ENCODE measurements around the gene FUT7. TPM values are rescaled to one million over a fixed set of nuclear protein-coding genes. Genes with fewer than 3 reads are reported as not detected.

Gene FUT7
- total and polyA plus RNA-seq, 2 donors from 2014 or later, result 0.60 TPM; not detected in 1

- Histone ChIP-seq H3K4me3 (ENCODE audit: low read length in 3 of 3) (no peak overlapping the region), H3K9me3 (ENCODE audit: control insufficient read depth in 2 of 3, insufficient read depth in 1 of 3, low read length in 3 of 3) (no peaks in the 10 kb centered on the region), H3K27ac (ENCODE audit: low read depth in 2 of 2, low read length in 2 of 2) (no peak overlapping the region), H3K36me3 (ENCODE audit: control insufficient read depth in 2 of 3, insufficient read depth in 3 of 3, low read length in 3 of 3) (peaks cover 0 to 8% (median 0%) of the 10 kb centered on the region in 3 donors), H3K27me3 (ENCODE audit: control insufficient read depth, insufficient read depth, low read length) (no peaks in the 10 kb centered on the region), H3K4me1 (ENCODE audit: control insufficient read depth in 2 of 3, insufficient read depth in 2 of 3, low read depth in 1 of 3, low read length in 3 of 3) (peaks cover 0 to 2% (median 0%) of the 10 kb centered on the region in 3 donors), H3K9ac (ENCODE audit: low read length in 3 of 3) (no peak overlapping the region)
- intact Hi-C loops (cut with DNase I), result loop anchor here (10.0 kb wide), 1 partner anchor 65 kb away; the partner anchor contains the start of gene LCN12
- DNase-seq (no peak), FAIRE-seq (no peak)
- no peak for TF ChIP-seq CTCF (IDR thresholded peaks at IDR 0.05; ENCODE audit: borderline replicate concordance, extremely low read depth, insufficient read depth)
Measured at GRCh38 chr9:137019891-137020683, 11.8 kb downstream of the FUT7 start.

- DNase-seq (no peak), FAIRE-seq (no peak)
- intact Hi-C loops (cut with DNase I), result no loop called here
- Histone ChIP-seq H3K4me1 (ENCODE audit: control insufficient read depth in 2 of 3, insufficient read depth in 2 of 3, low read depth in 1 of 3, low read length in 3 of 3) (no peaks in the 10 kb centered on the region), H3K27me3 (ENCODE audit: control insufficient read depth, insufficient read depth, low read length) (no peaks in the 10 kb centered on the region), H3K9me3 (ENCODE audit: control insufficient read depth in 2 of 3, insufficient read depth in 1 of 3, low read length in 3 of 3) (no peaks in the 10 kb centered on the region), H3K4me3 (ENCODE audit: low read length in 3 of 3) (no peak overlapping the region), H3K27ac (ENCODE audit: low read depth in 2 of 2, low read length in 2 of 2) (no peak overlapping the region), H3K9ac (ENCODE audit: low read length in 3 of 3) (no peak overlapping the region), H3K36me3 (ENCODE audit: control insufficient read depth in 2 of 3, insufficient read depth in 3 of 3, low read length in 3 of 3) (peaks cover 0 to 8% (median 0%) of the 10 kb centered on the region in 3 donors)
- no peak for TF ChIP-seq CTCF (IDR thresholded peaks at IDR 0.05; ENCODE audit: borderline replicate concordance, extremely low read depth, insufficient read depth)
Measured at GRCh38 chr9:137018761-137019559, 12.9 kb downstream of the FUT7 start.

- Histone ChIP-seq H3K36me3 (ENCODE audit: control insufficient read depth in 2 of 3, insufficient read depth in 3 of 3, low read length in 3 of 3) (peaks cover 0 to 8% (median 0%) of the 10 kb centered on the region in 3 donors), H3K9me3 (ENCODE audit: control insufficient read depth in 2 of 3, insufficient read depth in 1 of 3, low read length in 3 of 3) (no peaks in the 10 kb centered on the region), H3K27ac (ENCODE audit: low read depth in 2 of 2, low read length in 2 of 2) (no peak overlapping the region), H3K9ac (ENCODE audit: low read length in 3 of 3) (no peak overlapping the region), H3K27me3 (ENCODE audit: control insufficient read depth, insufficient read depth, low read length) (no peaks in the 10 kb centered on the region), H3K4me3 (ENCODE audit: low read length in 3 of 3) (no peak overlapping the region), H3K4me1 (ENCODE audit: control insufficient read depth in 2 of 3, insufficient read depth in 2 of 3, low read depth in 1 of 3, low read length in 3 of 3) (no peaks in the 10 kb centered on the region)
- no peak for DNase-seq
- no peak for TF ChIP-seq CTCF (IDR thresholded peaks at IDR 0.05; ENCODE audit: borderline replicate concordance, extremely low read depth, insufficient read depth)
- FAIRE-seq, result no peak
- intact Hi-C loops (cut with DNase I), result no loop called here
Measured at GRCh38 chr9:137017791-137018497, 13.9 kb downstream of the FUT7 start.
